NCI-H748 (cell line): Measurements from ENCODE around the gene MAPK6.
"Not testable (repeated sequence)": the region's sequence is repeated elsewhere in the genome, so short reads cannot be mapped to it uniquely, and the experiment has no call there.

ENCODE experiments used
- DNase-seq: peaks from one replicate; lab custom pipeline; 2025; ENCODE audit not compliant: unreplicated experiment; lab: John Stamatoyannopoulos, UW

The MAPK6 gene

GRCh38 chr15:52042051-52042851 lies 23.2 kb downstream of the MAPK6 start:
- no peak for DNase-seq

- peak; percentile 4 for DNase-seq
Measured at GRCh38 chr15:52045795-52046298, 26.8 kb downstream of the MAPK6 start.

- DNase-seq, result not testable (repeated sequence)
Measured at GRCh38 chr15:52046552-52046951, 27.5 kb downstream of the MAPK6 start.

GRCh38 chr15:52050416-52050815 lies 31.4 kb downstream of the MAPK6 start:
- no peak for DNase-seq

GRCh38 chr15:52052066-52052935 lies 33.3 kb downstream of the MAPK6 start:
- DNase-seq, result no peak

GRCh38 chr15:52054381-52054780 lies 35.4 kb downstream of the MAPK6 start:
- DNase-seq, result no peak

- DNase-seq, result not testable (repeated sequence)
Measured at GRCh38 chr15:52054858-52055257, 35.8 kb downstream of the MAPK6 start.

GRCh38 chr15:52056001-52056400 lies 37.0 kb downstream of the MAPK6 start:
- no peak for DNase-seq

- no peak for DNase-seq
Measured at GRCh38 chr15:52056496-52056895, 37.5 kb downstream of the MAPK6 start.

GRCh38 chr15:52057996-52058395 lies 39.0 kb downstream of the MAPK6 start:
- no peak for DNase-seq

GRCh38 chr15:52060501-52060900 lies 41.5 kb downstream of the MAPK6 start:
- DNase-seq, result no peak

GRCh38 chr15:52066842-52067544 lies 48.0 kb downstream of the MAPK6 start:
- DNase-seq, result no peak

GRCh38 chr15:52067545-52067926 lies 48.5 kb downstream of the MAPK6 start:
- DNase-seq, result no peak

- no peak for DNase-seq
Measured at GRCh38 chr15:52068004-52068615, 49.1 kb downstream of the MAPK6 start.

GRCh38 chr15:52069559-52069958 lies 50.5 kb downstream of the MAPK6 start:
- DNase-seq, result no peak

GRCh38 chr15:52071570-52071969 lies 52.6 kb downstream of the MAPK6 start:
- no peak for DNase-seq

GRCh38 chr15:52076889-52077781 lies 58.1 kb downstream of the MAPK6 start:
- no peak for DNase-seq

GRCh38 chr15:52078197-52078875 lies 59.3 kb downstream of the MAPK6 start:
- no peak for DNase-seq
